GM20431 (cell line): Measurements from ENCODE around the gene LRRC45.

Source experiments
- in situ Hi-C: fragments of 300-500 bp; cut with MseI, MboI; formaldehyde crosslinking; loops from one replicate; pipeline ENCODE4 v1.15.0; 2020; ENCODE audit warnings: low sequenced_read_pairs; ENCODE audit not compliant: unreplicated experiment

Gene LRRC45

DNA sequence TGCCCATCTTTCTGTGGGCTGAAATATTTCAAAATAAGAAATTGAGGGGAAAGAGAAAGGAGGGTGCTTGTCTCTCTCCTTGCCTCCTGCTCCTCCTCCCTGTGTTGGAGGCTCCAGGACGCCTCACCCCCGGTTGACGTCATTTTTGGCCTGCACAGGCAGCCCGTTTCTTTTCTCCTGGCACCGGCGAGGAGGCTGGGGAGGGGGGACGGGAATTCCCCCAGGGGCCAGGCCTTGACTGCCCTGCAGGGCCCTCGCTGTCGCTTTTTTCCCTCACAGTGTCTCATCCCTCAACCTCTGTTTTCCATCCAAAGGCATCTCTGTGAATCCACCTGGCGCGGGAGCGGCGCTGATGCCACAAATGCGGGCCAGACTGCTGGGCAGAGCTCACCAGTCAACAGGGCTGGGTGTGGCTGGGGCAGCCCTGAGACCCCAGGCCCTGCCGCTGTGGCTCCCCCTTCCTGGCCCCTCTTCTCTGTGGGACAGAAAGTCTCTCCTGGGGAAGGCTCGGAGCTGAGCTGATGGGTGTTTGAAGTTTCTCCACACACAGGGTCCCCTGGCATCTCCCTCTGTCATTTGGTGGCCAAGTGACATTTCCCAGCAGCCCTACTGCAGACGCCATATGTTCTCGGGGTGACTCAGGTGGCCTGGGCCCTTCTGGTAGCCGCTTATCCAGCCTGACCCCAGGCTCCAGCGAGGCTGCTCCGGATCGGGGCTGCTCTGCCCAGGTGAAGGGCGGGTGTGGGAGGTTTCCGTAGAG, 16.5 kb upstream of the LRRC45 start:
- in situ Hi-C loops, result no loop called here

GRCh38 chr17:82007228-82007494, 15.9 kb upstream of the LRRC45 start:
- in situ Hi-C loops, result no loop called here

DNA sequence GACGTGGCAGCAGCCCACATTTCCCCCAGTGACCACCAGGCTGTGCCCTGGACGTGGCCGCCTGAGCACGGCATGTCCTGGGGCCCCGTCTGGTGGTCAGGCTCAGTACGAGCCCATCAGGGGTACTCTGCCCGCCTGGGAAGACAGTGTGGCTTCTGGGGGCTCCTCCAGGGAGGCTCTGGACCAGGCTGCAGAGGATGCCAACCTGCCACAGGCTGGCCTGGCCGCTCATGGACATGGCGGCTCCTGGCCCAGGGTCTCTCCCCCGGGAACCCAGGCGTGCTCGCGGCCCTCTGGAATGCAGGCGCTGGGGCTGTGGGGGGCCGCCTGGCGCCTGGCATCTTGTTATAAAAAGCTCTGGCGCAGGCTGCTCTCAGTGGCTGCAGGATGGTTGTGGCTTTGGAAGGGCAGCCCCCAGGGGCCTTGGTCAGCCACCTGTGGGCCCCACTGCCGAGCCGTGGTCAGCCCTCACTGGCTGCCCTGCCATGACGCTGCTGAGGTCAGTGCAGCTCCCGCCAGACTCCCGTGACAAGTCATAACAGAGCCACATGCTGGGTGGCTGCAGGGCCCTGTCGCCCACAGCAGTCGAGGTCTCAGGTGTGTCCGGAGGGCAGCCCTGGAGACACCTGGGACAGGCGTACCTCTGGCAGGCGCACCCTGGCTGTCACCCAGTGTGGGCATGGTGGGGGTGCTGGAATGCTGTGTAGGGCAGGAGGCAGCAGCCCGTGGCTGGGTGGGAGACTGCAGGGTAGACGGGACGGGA, 15.4 kb upstream of the LRRC45 start:
- in situ Hi-C loops, result no loop called here

DNA sequence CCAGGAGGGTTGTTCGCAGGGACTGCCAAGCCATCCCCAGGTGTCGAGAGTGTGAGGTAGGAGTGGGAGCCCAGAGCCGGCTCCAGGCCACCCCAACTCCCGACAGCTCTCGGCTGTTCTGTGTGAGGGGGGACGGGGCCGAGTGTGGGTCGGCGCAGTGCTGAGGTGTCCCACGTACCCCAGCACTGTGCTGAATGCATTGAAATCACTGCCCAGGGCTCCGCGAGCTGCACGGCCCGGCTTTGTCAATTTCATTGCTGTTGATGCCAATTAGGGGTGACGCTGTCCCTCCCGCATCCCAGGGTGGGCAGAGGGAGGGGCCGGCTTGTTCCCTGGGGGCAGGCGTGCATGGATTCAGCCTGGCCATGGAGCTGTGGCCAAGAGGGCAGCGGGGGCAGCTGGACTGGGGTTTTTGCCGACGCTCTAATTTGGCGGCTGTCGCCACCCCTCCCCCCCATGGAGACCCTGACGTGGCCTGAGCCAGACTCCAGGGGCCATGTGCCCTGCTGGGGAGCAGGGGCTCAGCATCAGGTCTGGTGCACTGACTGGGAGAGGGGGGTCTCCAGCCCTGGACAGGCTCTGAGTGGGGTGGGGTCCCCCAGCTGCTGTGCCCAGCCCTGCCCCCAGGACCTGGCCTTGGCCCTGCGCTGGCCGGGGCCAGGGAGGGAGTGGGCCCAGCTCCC, 14.7 kb upstream of the LRRC45 start:
- in situ Hi-C loops, result no loop called here

GRCh38 chr17:82008941-82009405, 14.1 kb upstream of the LRRC45 start:
- in situ Hi-C loops, result no loop called here

- in situ Hi-C loops, result no loop called here
Measured at GRCh38 chr17:82009413-82009812, 13.7 kb upstream of the LRRC45 start.

DNA sequence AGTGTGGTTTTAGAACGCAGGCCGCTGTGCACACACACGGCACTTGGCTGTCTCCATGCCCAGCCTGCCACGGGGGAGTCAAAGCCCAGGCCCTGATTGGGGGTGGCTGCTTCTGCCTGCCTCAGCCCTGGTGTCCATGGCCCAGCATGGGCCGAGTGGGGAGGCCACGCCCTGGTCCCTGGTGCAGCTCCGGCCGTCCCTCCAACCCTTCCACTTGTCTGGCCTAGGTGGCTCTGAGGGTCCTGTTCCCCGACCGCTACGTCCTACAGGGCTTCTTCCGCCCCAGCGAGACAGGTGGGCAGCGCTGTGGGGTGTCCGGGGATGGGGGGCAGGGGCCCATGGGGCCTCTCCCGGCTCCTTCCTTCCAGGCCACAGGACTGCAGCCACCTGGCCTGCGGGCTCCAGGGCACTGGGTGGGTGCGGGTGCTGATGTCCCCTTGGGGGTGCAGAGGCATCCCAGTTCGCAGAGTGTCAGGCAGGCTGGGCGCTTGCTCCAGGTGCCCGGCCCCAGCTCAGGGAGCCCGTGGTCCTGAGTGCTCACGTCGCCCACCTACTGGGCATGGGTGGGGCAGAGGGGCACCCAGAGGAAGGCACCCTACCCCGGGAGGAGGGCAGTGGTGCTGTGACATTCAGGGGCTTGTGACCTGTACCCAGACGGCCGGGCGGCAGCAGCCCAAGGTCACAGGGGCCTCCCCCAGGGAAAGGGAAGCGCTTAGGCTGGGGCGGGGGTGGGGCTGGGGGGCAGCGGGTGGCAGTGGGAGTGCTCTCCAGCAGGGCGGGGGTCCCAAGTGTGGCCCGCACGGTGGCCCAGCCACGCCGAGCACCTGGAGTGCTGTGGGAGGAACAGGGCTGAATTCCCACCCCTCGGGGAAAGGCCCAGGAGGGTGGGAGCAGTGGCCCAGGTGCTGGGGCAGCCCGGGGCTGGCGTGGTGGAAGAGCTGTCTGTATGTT, 12.3 kb upstream of the LRRC45 start:
- in situ Hi-C loops, result no loop called here

DNA sequence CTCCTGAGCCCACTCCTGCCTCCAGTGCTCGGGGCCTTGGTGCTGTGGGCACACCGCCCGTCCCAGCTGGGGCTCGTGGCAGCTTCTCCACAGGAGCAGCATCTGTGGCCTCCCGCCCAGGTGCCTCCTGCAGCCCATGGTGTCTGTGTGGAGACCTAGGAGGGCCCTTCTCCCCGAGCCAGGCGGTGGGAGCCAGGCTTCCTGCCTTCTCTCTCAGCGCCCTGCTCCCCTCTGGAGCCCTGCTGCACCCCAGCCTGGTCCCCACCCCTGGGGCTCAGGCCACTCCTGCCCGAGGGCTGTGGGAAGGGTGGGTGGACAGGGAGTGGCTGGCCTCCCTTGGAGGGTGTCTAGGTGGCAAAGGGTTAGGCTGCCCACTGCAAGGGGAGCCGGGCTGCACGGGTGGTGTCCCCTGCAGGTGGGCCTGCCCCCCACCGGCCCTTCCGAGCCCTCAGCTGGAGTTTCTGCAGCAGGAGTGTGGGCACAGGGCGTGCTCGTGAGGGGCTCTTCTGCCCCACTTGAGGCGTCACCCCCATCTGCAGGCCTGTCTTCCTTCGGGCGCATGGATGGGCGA, 11.4 kb upstream of the LRRC45 start:
- in situ Hi-C loops, result no loop called here

DNA sequence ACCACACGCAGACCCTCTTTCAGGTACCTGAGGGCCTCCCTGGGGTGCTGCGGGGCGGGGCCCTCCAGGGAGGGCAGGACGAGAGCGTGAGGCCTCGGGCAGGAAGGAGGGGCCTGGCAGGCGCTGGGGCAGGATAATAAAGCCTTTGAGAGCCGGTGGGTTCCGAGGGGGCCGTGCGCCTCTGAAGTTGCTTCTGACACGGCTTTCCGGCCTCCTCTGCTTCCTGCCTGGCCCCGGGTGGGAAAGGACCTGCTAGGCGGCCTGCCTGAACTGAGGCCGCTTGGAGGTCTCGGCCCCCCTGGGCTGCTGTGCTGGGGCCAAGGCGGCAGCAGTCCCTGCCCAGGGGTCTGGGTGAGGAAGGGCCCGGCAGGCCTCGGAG, 10.9 kb upstream of the LRRC45 start:
- in situ Hi-C loops, result no loop called here

- in situ Hi-C loops, result no loop called here
Measured at GRCh38 chr17:82012640-82013295, 10.3 kb upstream of the LRRC45 start.

GRCh38 chr17:82013341-82013740, 9.8 kb upstream of the LRRC45 start:
- in situ Hi-C loops, result no loop called here

- in situ Hi-C loops, result no loop called here
Measured at GRCh38 chr17:82013772-82014321, 9.3 kb upstream of the LRRC45 start.

DNA sequence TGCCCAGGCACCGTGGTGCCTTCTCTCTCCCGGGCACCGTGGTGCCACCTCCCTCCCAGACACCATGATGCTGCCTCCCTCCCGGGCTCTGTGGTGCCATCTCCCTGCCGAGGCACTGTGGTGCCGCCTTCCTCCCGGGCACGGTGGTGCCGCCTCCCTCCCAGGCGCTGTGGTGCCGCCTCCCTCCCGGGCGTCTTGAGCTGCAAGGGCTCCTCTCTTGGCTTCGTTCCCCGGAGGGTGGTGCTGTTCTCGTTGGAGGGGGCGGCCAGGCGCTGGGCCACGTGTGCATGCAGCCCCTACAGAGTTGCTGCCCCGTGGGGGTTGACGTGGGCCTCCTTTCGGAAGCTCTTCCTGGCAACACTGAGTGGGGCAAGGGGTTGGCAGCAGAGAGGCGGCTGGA, 8.7 kb upstream of the LRRC45 start:
- in situ Hi-C loops, result no loop called here

- in situ Hi-C loops, result no loop called here
Measured at GRCh38 chr17:82014971-82015310, 8.2 kb upstream of the LRRC45 start.

DNA sequence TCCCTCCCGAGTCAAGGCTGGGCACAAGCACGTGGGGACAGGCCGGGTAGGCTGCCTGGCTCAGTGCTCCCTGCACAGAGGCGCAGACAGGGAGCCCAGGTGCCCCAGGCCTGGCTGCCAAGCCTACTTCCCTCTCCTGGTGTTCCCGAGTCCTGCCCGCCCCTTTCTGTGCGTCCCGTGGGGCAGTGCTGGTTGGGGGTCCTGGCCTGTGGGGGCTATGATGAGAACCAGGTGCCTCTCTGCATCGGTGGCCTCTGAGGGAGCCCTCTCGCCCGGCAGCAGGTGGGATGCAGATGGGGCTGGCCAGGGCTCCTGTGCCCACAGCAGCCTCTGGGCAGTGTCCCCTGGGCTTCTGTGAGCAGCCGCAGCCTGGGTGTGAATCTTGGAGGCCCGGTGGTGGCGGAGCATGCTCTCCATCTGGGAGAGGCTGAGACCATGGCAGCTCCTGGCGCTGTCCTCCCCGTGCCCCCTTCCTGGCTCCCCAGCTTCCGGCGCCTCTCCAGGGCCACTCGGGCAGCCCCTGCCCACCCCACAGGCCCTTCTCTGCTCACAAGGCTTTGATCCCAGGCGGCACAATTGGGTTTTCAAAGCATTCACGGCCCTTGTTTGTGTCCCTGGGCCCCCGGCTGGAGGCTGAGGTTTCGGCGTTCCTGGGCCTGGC, 7.7 kb upstream of the LRRC45 start:
- in situ Hi-C loops, result no loop called here

- in situ Hi-C loops, result no loop called here
Measured at GRCh38 chr17:82016061-82016874, 6.8 kb upstream of the LRRC45 start.

- in situ Hi-C loops, result no loop called here
Measured at GRCh38 chr17:82016875-82017459, 6.1 kb upstream of the LRRC45 start.
